GM10847 (cell line): ENCODE results near the gene FOXO6.

Experiments
- POLR2A ChIP-seq: IDR thresholded peaks from 2 replicates; pipeline ENCODE4 v1.6.1; 2011; ENCODE audit not compliant: insufficient read length; ENCODE audit errors: extremely low read depth

FOXO6 gene

GRCh38 chr1:41365772-41366454 is 4.7 kb downstream of the FOXO6 start:
- TF ChIP-seq POLR2A: no peak

- TF ChIP-seq POLR2A: no peak
These were observed 5.4 kb downstream of the FOXO6 start for GRCh38 chr1:41366455-41367287.

- no peak for TF ChIP-seq POLR2A
These were observed 6.0 kb downstream of the FOXO6 start for GRCh38 chr1:41367288-41367642.

- no peak for TF ChIP-seq POLR2A
These were observed 7.1 kb downstream of the FOXO6 start for GRCh38 chr1:41368366-41368765.

- no peak for TF ChIP-seq POLR2A
These were observed 7.6 kb downstream of the FOXO6 start for GRCh38 chr1:41368801-41369200.

- TF ChIP-seq POLR2A: no peak
These were observed 8.3 kb downstream of the FOXO6 start for GRCh38 chr1:41369531-41369930.

GRCh38 chr1:41370225-41370624 is 9.0 kb downstream of the FOXO6 start:
- no peak for TF ChIP-seq POLR2A

GRCh38 chr1:41370756-41371420 is 9.7 kb downstream of the FOXO6 start:
- TF ChIP-seq POLR2A: no peak

- TF ChIP-seq POLR2A: no peak
These were observed 10.7 kb downstream of the FOXO6 start for GRCh38 chr1:41371630-41372599.

GRCh38 chr1:41372600-41372993 is 11.4 kb downstream of the FOXO6 start:
- TF ChIP-seq POLR2A: no peak

GRCh38 chr1:41373373-41373772 is 12.1 kb downstream of the FOXO6 start:
- TF ChIP-seq POLR2A: no peak

- no peak for TF ChIP-seq POLR2A
These were observed 13.5 kb downstream of the FOXO6 start for GRCh38 chr1:41374711-41375110.

- TF ChIP-seq POLR2A: no peak
These were observed 16.2 kb downstream of the FOXO6 start for GRCh38 chr1:41377397-41377796.

GRCh38 chr1:41378222-41378621 is 17.0 kb downstream of the FOXO6 start:
- no peak for TF ChIP-seq POLR2A
